Measurements from ENCODE around the gene DENND1C.

DENND1C gene

GRCh38 chr19:6527893-6528543 is 46.4 kb upstream of the DENND1C start:
- H3K4me3 ChIP-seq (ENCODE audit: low read depth, low read length), result peak overlapping the region; percentile 98
- TF ChIP-seq CTCF (IDR thresholded peaks at IDR 0.05; ENCODE audit: insufficient read depth, low read depth, low read length, missing control alignments), result no peak
- peak; percentile 95 for DNase-seq (ENCODE audit: low read depth)

GRCh38 chr19:6524311-6524710 is 42.7 kb upstream of the DENND1C start:
- no peak overlapping the region for H3K4me3 ChIP-seq (ENCODE audit: low read depth, low read length)
- DNase-seq (ENCODE audit: low read depth), result no peak
- no peak for TF ChIP-seq CTCF (IDR thresholded peaks at IDR 0.05; ENCODE audit: insufficient read depth, low read depth, low read length, missing control alignments)

- DNase-seq (ENCODE audit: low read depth), result no peak
- peak overlapping the region; percentile 52 for H3K4me3 ChIP-seq (ENCODE audit: low read depth, low read length)
- no peak for TF ChIP-seq CTCF (IDR thresholded peaks at IDR 0.05; ENCODE audit: insufficient read depth, low read depth, low read length, missing control alignments)
Measured at GRCh38 chr19:6522712-6523111, 41.1 kb upstream of the DENND1C start.

- no peak for TF ChIP-seq CTCF (IDR thresholded peaks at IDR 0.05; ENCODE audit: insufficient read depth, low read depth, low read length, missing control alignments)
- DNase-seq (ENCODE audit: low read depth), result peak; percentile 91
- H3K4me3 ChIP-seq (ENCODE audit: low read depth, low read length), result peak overlapping the region; percentile 52
Measured at GRCh38 chr19:6521718-6522646, 40.4 kb upstream of the DENND1C start.

GRCh38 chr19:6519289-6519688 is 37.7 kb upstream of the DENND1C start:
- TF ChIP-seq CTCF (IDR thresholded peaks at IDR 0.05; ENCODE audit: insufficient read depth, low read depth, low read length, missing control alignments), result no peak
- peak overlapping the region; percentile 69 for H3K4me3 ChIP-seq (ENCODE audit: low read depth, low read length)
- DNase-seq (ENCODE audit: low read depth), result peak; percentile 69

- peak; percentile 92 for DNase-seq (ENCODE audit: low read depth)
- TF ChIP-seq CTCF (IDR thresholded peaks at IDR 0.05; ENCODE audit: insufficient read depth, low read depth, low read length, missing control alignments), result no peak
- H3K4me3 ChIP-seq (ENCODE audit: low read depth, low read length), result peak overlapping the region; percentile 69
Measured at GRCh38 chr19:6518145-6518911, 36.7 kb upstream of the DENND1C start.

Measured in GM12865 (cell line).